ENCODE measurements around the gene ANO9.

Gene ANO9

GRCh38 chr11:382081-382629 is 59.7 kb downstream of the ANO9 start:
- no peak for DNase-seq (ENCODE audit: low read depth)

- DNase-seq (ENCODE audit: low read depth) = no peak
Observed at GRCh38 chr11:381501-382072, 60.2 kb downstream of the ANO9 start.

GRCh38 chr11:380996-381395 is 60.8 kb downstream of the ANO9 start:
- no peak for DNase-seq (ENCODE audit: low read depth)

GRCh38 chr11:380491-380890 is 61.3 kb downstream of the ANO9 start:
- DNase-seq (ENCODE audit: low read depth) = no peak

GRCh38 chr11:380095-380480 is 61.7 kb downstream of the ANO9 start:
- no peak for DNase-seq (ENCODE audit: low read depth)

GRCh38 chr11:379205-380094 is 62.4 kb downstream of the ANO9 start:
- no peak for DNase-seq (ENCODE audit: low read depth)

GRCh38 chr11:377883-378500 is 63.8 kb downstream of the ANO9 start:
- no peak for DNase-seq (ENCODE audit: low read depth)

- no peak for DNase-seq (ENCODE audit: low read depth)
Observed at GRCh38 chr11:377174-377865, 64.5 kb downstream of the ANO9 start.

- DNase-seq (ENCODE audit: low read depth) = no peak
Observed at GRCh38 chr11:376531-377173, 65.2 kb downstream of the ANO9 start.

- DNase-seq (ENCODE audit: low read depth) = no peak
Observed at GRCh38 chr11:375065-376025, 66.5 kb downstream of the ANO9 start.

- no peak for DNase-seq (ENCODE audit: low read depth)
Observed at GRCh38 chr11:373716-374551, 67.9 kb downstream of the ANO9 start.

- DNase-seq (ENCODE audit: low read depth) = no peak
Observed at GRCh38 chr11:372809-373715, 68.7 kb downstream of the ANO9 start.

- DNase-seq (ENCODE audit: low read depth) = no peak
Observed at GRCh38 chr11:371716-372590, 69.9 kb downstream of the ANO9 start.

GRCh38 chr11:371051-371450 is 70.8 kb downstream of the ANO9 start:
- no peak for DNase-seq (ENCODE audit: low read depth)

- DNase-seq (ENCODE audit: low read depth) = no peak
Observed at GRCh38 chr11:370070-370941, 71.5 kb downstream of the ANO9 start.

- DNase-seq (ENCODE audit: low read depth) = peak; percentile 54
Observed at GRCh38 chr11:369336-370018, 72.3 kb downstream of the ANO9 start, which contains the start of gene B4GALNT4. B4GALNT4 (plus strand) TSS chr11:369499; CDS start chr11:369804, 305 bp downstream.
